Neural progenitor cell (in vitro differentiated cells): Measurements from ENCODE around the gene FGD4. TPM values are rescaled to one million over a fixed set of nuclear protein-coding genes. Genes with fewer than 3 reads are reported as not detected.
"Not testable (repeated sequence)": the region's sequence is repeated elsewhere in the genome, so short reads cannot be mapped to it uniquely, and the experiment has no call there.

Experiments used
- DNase-seq: peaks from one replicate; pipeline ENCODE4 v3.0.0-alpha.2; 2016; ENCODE audit warnings: low spot score
- H2AFZ ChIP-seq: fragments of 200-600 bp; sonication (generic); replicated peaks from 2 replicates; pipeline ENCODE4 v1.6.1; 2016; ENCODE audit warnings: antibody characterized with exemption
- H3F3A ChIP-seq: fragments of 200-600 bp; sonication (generic); 2 replicates; pipeline ENCODE4 v1.6.1; 2016; ENCODE audit warnings: antibody characterized with exemption, low read depth
- H3K27ac ChIP-seq: fragments of 200-600 bp; sonication (generic); 2 replicates; pipeline ENCODE4 v1.5.1; 2016; ENCODE audit warnings: mild to moderate bottlenecking
- H3K27me3 ChIP-seq: fragments of 200-600 bp; sonication (generic); 2 replicates; pipeline ENCODE4 v1.6.1; 2016; ENCODE audit warnings: mild to moderate bottlenecking, moderate library complexity
- H3K36me3 ChIP-seq: fragments of 200-600 bp; sonication (generic); 2 replicates; pipeline ENCODE4 v1.5.1; 2016
- H3K4me1 ChIP-seq: fragments of 200-600 bp; sonication (generic); 2 replicates; pipeline ENCODE4 v1.6.1; 2016; ENCODE audit warnings: mixed run types
- H3K4me2 ChIP-seq: fragments of 200-600 bp; sonication (generic); 2 replicates; pipeline ENCODE4 v1.6.1; 2016
- H3K4me3 ChIP-seq: fragments of 200-600 bp; sonication (generic); 2 replicates; pipeline ENCODE4 v1.5.1; 2016
- H3K79me2 ChIP-seq: fragments of 200-600 bp; sonication (generic); 2 replicates; pipeline ENCODE4 v1.6.1; 2016; ENCODE audit warnings: low read depth
- H3K9ac ChIP-seq: fragments of 200-600 bp; sonication (generic); 2 replicates; pipeline ENCODE4 v1.6.1; 2016
- H3K9me3 ChIP-seq: fragments of 200-600 bp; sonication (generic); 2 replicates; pipeline ENCODE4 v1.5.1; 2016; ENCODE audit warnings: low read depth
- H4K20me1 ChIP-seq: fragments of 200-600 bp; sonication (generic); 2 replicates; pipeline ENCODE4 v1.6.1; 2016; ENCODE audit warnings: low read depth
- H3K27ac Mint-ChIP-seq: 3 replicates; pipeline ENCODE4 v1.8.0; 2021; ENCODE audit warnings: mixed read lengths
- H3K27me3 Mint-ChIP-seq: 2 replicates; pipeline ENCODE4 v1.8.0; 2022; ENCODE audit warnings: low read depth, mild to moderate bottlenecking, inconsistent platforms, moderate library complexity, mixed read lengths; ENCODE audit not compliant: insufficient read depth
- H3K36me3 Mint-ChIP-seq: 3 replicates; pipeline ENCODE4 v1.8.0; 2021; ENCODE audit warnings: mixed read lengths
- H3K4me1 Mint-ChIP-seq: 3 replicates; pipeline ENCODE4 v1.8.0; 2021; ENCODE audit warnings: mixed read lengths
- H3K4me3 Mint-ChIP-seq: 3 replicates; pipeline ENCODE4 v1.8.0; 2021; ENCODE audit warnings: mild to moderate bottlenecking, moderate library complexity, mixed read lengths
- H3K9me3 Mint-ChIP-seq: 3 replicates; pipeline ENCODE4 v1.8.0; 2020; ENCODE audit warnings: mixed read lengths
- CTCF ChIP-seq: fragments of 200-600 bp; sonication (generic); IDR thresholded peaks from 2 replicates; pipeline ENCODE4 v1.5.1; 2017; ENCODE audit warnings: antibody characterized with exemption, mild to moderate bottlenecking
- EZH2 ChIP-seq: fragments of 200-600 bp; sonication (generic); IDR thresholded peaks from 2 replicates; pipeline ENCODE4 v1.6.1; 2017; ENCODE audit warnings: antibody characterized with exemption, mild to moderate bottlenecking, moderate library complexity
- EZH2phosphoT487 ChIP-seq: fragments of 200-600 bp; sonication (generic); IDR thresholded peaks from 2 replicates; pipeline ENCODE4 v1.6.1; 2017; ENCODE audit warnings: antibody characterized with exemption
- total RNA-seq: library from RNA; depleted of rRNA; stranded (reverse); fragments of >200 nt; gene quantifications from 2 replicates; pipeline ENCODE4 v1.2.3, GENCODE V29; 2015; ENCODE audit warnings: low replicate concordance

The FGD4 gene
- total RNA-seq, 1 donor from 2014 or later: 41.4 TPM

- no peak for DNase-seq
- no peak for TF ChIP-seq EZH2phosphoT487
- no peak for TF ChIP-seq CTCF
- no peak for TF ChIP-seq EZH2
- Histone ChIP-seq H3K27ac (peak overlapping the region; percentile 50), H3F3A (peaks cover 34% of the 10 kb centered on the region), H3K9me3 (no peaks in the 10 kb centered on the region), H3K79me2 (peaks cover 88% of the 10 kb centered on the region), H3K27me3 (no peaks in the 10 kb centered on the region), H3K36me3 (peaks cover 5% of the 10 kb centered on the region), H4K20me1 (peaks cover 63% of the 10 kb centered on the region), H3K9ac (no peak overlapping the region), H3K4me3 (no peak overlapping the region), H2AFZ (no peak overlapping the region), H3K4me2 (peak overlapping the region; percentile 49), H3K4me1 (peaks cover 31% of the 10 kb centered on the region)
- Mint-ChIP-seq H3K4me1 (peaks cover 29% of the 10 kb centered on the region), H3K36me3 (peaks cover 32% of the 10 kb centered on the region), H3K9me3 (peaks cover 15% of the 10 kb centered on the region), H3K27me3 (peaks cover 3% of the 10 kb centered on the region), H3K4me3 (no peak overlapping the region), H3K27ac (no peak overlapping the region)
Measured at GRCh38 chr12:32559434-32559833, 160.1 kb downstream of the FGD4 start.

- Histone ChIP-seq H3K27me3 (no peaks in the 10 kb centered on the region), H3K4me3 (no peak overlapping the region), H4K20me1 (peaks cover 71% of the 10 kb centered on the region), H2AFZ (no peak overlapping the region), H3K4me2 (no peak overlapping the region), H3F3A (peaks cover 34% of the 10 kb centered on the region), H3K9ac (no peak overlapping the region), H3K9me3 (no peaks in the 10 kb centered on the region), H3K79me2 (peaks cover 88% of the 10 kb centered on the region), H3K36me3 (peaks cover 12% of the 10 kb centered on the region), H3K4me1 (peaks cover 31% of the 10 kb centered on the region), H3K27ac (no peak overlapping the region)
- H3K27ac Mint-ChIP-seq: no peak overlapping the region
- peaks cover 13% of the 10 kb centered on the region for H3K9me3 Mint-ChIP-seq
- H3K27me3 Mint-ChIP-seq: peaks cover 3% of the 10 kb centered on the region
- H3K4me3 Mint-ChIP-seq: no peak overlapping the region
- no peak for DNase-seq
- peaks cover 29% of the 10 kb centered on the region for H3K4me1 Mint-ChIP-seq
- H3K36me3 Mint-ChIP-seq: peaks cover 36% of the 10 kb centered on the region
- TF ChIP-seq CTCF (no peak), EZH2 (no peak), EZH2phosphoT487 (no peak)
Measured at GRCh38 chr12:32560520-32560919, 161.2 kb downstream of the FGD4 start.

GRCh38 chr12:32561931-32562341, 162.6 kb downstream of the FGD4 start:
- H3K36me3 ChIP-seq: peaks cover 12% of the 10 kb centered on the region
- peaks cover 41% of the 10 kb centered on the region for H3K4me1 Mint-ChIP-seq
- peak overlapping the region; percentile 72 for H3K27ac Mint-ChIP-seq
- peak overlapping the region; percentile 98 for H3K27ac ChIP-seq
- peak; percentile 90 for DNase-seq
- peaks cover 36% of the 10 kb centered on the region for H3K36me3 Mint-ChIP-seq
- H3K4me3 ChIP-seq: peak overlapping the region; percentile 30
- no peaks in the 10 kb centered on the region for H3K9me3 ChIP-seq
- no peak overlapping the region for H3K9ac ChIP-seq
- H3K4me3 Mint-ChIP-seq: peak overlapping the region; percentile 39
- no peaks in the 10 kb centered on the region for H3K27me3 ChIP-seq
- no peak overlapping the region for H2AFZ ChIP-seq
- H3K27me3 Mint-ChIP-seq: no peaks in the 10 kb centered on the region
- H3F3A ChIP-seq: peaks cover 34% of the 10 kb centered on the region
- H3K4me2 ChIP-seq: peak overlapping the region; percentile 67
- no peak for TF ChIP-seq EZH2
- no peak for TF ChIP-seq CTCF
- no peak for TF ChIP-seq EZH2phosphoT487
- H3K4me1 ChIP-seq: peaks cover 36% of the 10 kb centered on the region
- peaks cover 87% of the 10 kb centered on the region for H3K79me2 ChIP-seq
- H4K20me1 ChIP-seq: peaks cover 79% of the 10 kb centered on the region
- H3K9me3 Mint-ChIP-seq: peaks cover 13% of the 10 kb centered on the region

GRCh38 chr12:32562413-32562812, 163.1 kb downstream of the FGD4 start:
- H3K4me1 ChIP-seq: peaks cover 40% of the 10 kb centered on the region
- peaks cover 46% of the 10 kb centered on the region for H3K4me1 Mint-ChIP-seq

More at GRCh38 chr12:32562413-32562812, 163.1 kb downstream of the FGD4 start:
- Histone ChIP-seq H3K36me3 (peaks cover 12% of the 10 kb centered on the region), H3K4me2 (peak overlapping the region; percentile 67), H3K4me3 (peak overlapping the region; percentile 30), H3F3A (peaks cover 34% of the 10 kb centered on the region), H3K79me2 (peaks cover 87% of the 10 kb centered on the region), H4K20me1 (peaks cover 80% of the 10 kb centered on the region), H3K27ac (peak overlapping the region; percentile 98)
- not testable (repeated sequence) for H3K9me3 ChIP-seq, DNase-seq, H3K27me3 Mint-ChIP-seq, H3K9ac ChIP-seq, H3K27me3 ChIP-seq, H2AFZ ChIP-seq
- Mint-ChIP-seq H3K9me3 (peaks cover 13% of the 10 kb centered on the region), H3K36me3 (peaks cover 37% of the 10 kb centered on the region), H3K4me3 (peak overlapping the region; percentile 10), H3K27ac (peak overlapping the region; percentile 72)
